ENCODE results near the gene PARP6. TPM values are rescaled to one million over a fixed set of nuclear protein-coding genes. Genes with fewer than 3 reads are reported as not detected.

The PARP6 gene
- total and polyA plus RNA-seq, 9 of the 15 experiments (the other 6 are each of a cell fraction or from before 2014, with no cell fraction given), result 14.8 to 83.2 (median 28.3) TPM

GRCh38 chr15:72202801-72203506, 69.4 kb downstream of the PARP6 start:
- ChIA-PET POLR2A (interaction anchor here (0.6 kb wide), 1 partner anchor 9 kb away, joined by 3 read pairs; no protein-coding TSS in a partner anchor), CTCF (ENCODE audit: low intra/inter-chr PET ratio) (no interaction called here)
- TF ChIP-seq TEAD2 (tag; IDR thresholded peaks at IDR 0.05) (no peak), ZNF639 (CRISPR knock-in tag; conservative IDR thresholded peaks at IDR 0.05 in 1 of 2, IDR thresholded peaks at IDR 0.05 in 1 of 2) (no peak), OTX1 (CRISPR knock-in tag; IDR thresholded peaks at IDR 0.05) (no peak)
- Histone ChIP-seq H2AFZ (ENCODE audit: low read depth, low read length) (no peak overlapping the region), H3K27ac (ENCODE audit: extremely low read depth, low read depth, low read length) (no peak overlapping the region), H4K20me1 (replicated peaks; ENCODE audit: control insufficient read depth, insufficient read depth, low read length) (peaks cover 23% of the 10 kb centered on the region), H3K79me2 (ENCODE audit: control insufficient read depth, insufficient read depth, low read length) (no peaks in the 10 kb centered on the region; the same call in 2 of the 3 replicates), H3K4me3 (no peak overlapping the region), H3K9me1 (ENCODE audit: control insufficient read depth, insufficient read depth, low read length) (peaks cover 3% of the 10 kb centered on the region), H3K9ac (ENCODE audit: insufficient read depth in 1 of 2, low read depth in 2 of 2, low read length in 2 of 2) (no peak overlapping the region), H3K27me3 (ENCODE audit: control insufficient read depth in 2 of 2, insufficient read depth in 2 of 2, low read length in 2 of 2) (no peaks in the 10 kb centered on the region), H3K36me3 (ENCODE audit: control insufficient read depth, insufficient read depth, low read length) (peaks cover 100% of the 10 kb centered on the region), H3K9me3 (replicated peaks; ENCODE audit: control insufficient read depth, insufficient read depth, low read depth, low read length) (no peaks in the 10 kb centered on the region), H3K4me2 (ENCODE audit: insufficient read depth, low read length) (no peak overlapping the region), H3K4me1 (replicated peaks in 1 of 2; ENCODE audit: control insufficient read depth in 2 of 2, insufficient read depth in 2 of 2, low read length in 2 of 2) (peaks cover 0 to 3% of the 10 kb centered on the region in 2 experiments; a peak in 1 of 5 replicates)
- ATAC-seq (no peak), FAIRE-seq (no peak), DNase-seq (ENCODE audit: extremely low read depth in 1 of 4, low spot score in 3 of 4) (no peak)
- BruUV-seq (replicated peaks), result no TSS peak
- intact Hi-C loops (cut with micrococcal nuclease) (no loop called here), in situ Hi-C loops (cut with MboI) (no loop called here)
- WGBS (ENCODE audit: insufficient coverage, low coverage, missing lambda C conversion rate), result 85% methylated on average over 7 of the region's 8 CpGs
